Endothelial cell of umbilical vein (primary cell): ENCODE measurements around the gene NBEA. TPM values are rescaled to one million over a fixed set of nuclear protein-coding genes. Genes with fewer than 3 reads are reported as not detected.

Experiments
- BruUV-seq: library from RNA; stranded (reverse); fragments of 400-500 nt; replicated peaks from 2 replicates; lab custom pipeline; 2021; lab: Mats Ljungman, UMichigan
- CTCF ChIA-PET: fragments of 300-600, 350-600 bp; sonication (Branson Sonifier 250); formaldehyde crosslinking; loops from one replicate; lab custom pipeline; 2021; ENCODE audit warnings: antibody characterized with exemption, inconsistent platforms; lab: Charles Lee
- POLR2A ChIA-PET: fragments of 300-600, 350-600 bp; sonication (Branson Sonifier 250); formaldehyde crosslinking; loops from one replicate; lab custom pipeline; 2021; ENCODE audit warnings: antibody characterized with exemption, inconsistent platforms; lab: Charles Lee
- DNase-seq: peaks from one replicate; pipeline ENCODE4 v3.0.0-alpha.2; 2011; ENCODE audit warnings: low read depth, low spot score
- FAIRE-seq: peaks from 2 replicates; lab custom pipeline; 2011; peaks lifted over from hg19 to GRCh38; lab: Jason Lieb, UNC
- H2AFZ ChIP-seq: 2 replicates; pipeline ENCODE4 v1.6.0; 2012; ENCODE audit warnings: low read depth, low read length, control low read depth, inconsistent platforms
- H3K27ac ChIP-seq: 2 replicates; pipeline ENCODE4 v1.5.1; 2011; ENCODE audit warnings: low read depth, mild to moderate bottlenecking, control low read depth, low read length, moderate library complexity; ENCODE audit not compliant: insufficient read depth
- H3K27me3 ChIP-seq, 2 experiments: 2 replicates each; pipeline versions ENCODE4 v1.6.0 to v1.6.1; 2011; ENCODE audit warnings: low read length in 2 of 2, mixed read lengths in 1 of 2; ENCODE audit not compliant: control insufficient read depth in 2 of 2, insufficient read depth in 2 of 2
- H3K36me3 ChIP-seq, 2 experiments: 2 replicates in 1 of 2; 3 replicates in 1 of 2; pipeline ENCODE4 v1.5.1; 2011; ENCODE audit warnings: low read length in 2 of 2, mild to moderate bottlenecking in 1 of 2, moderate library complexity in 1 of 2; ENCODE audit not compliant: control insufficient read depth in 2 of 2, insufficient read depth in 2 of 2; ENCODE audit errors: extremely low read depth in 1 of 2
- H3K4me1 ChIP-seq: 3 replicates; pipeline ENCODE4 v1.5.1; 2011; ENCODE audit warnings: mild to moderate bottlenecking, low read length; ENCODE audit not compliant: control insufficient read depth, insufficient read depth; ENCODE audit errors: extremely low read depth
- H3K4me2 ChIP-seq: 2 replicates; pipeline ENCODE4 v1.6.1; 2011; ENCODE audit warnings: low read length, control low read depth, mixed read lengths; ENCODE audit not compliant: insufficient read depth
- H3K4me3 ChIP-seq, 3 experiments: fragments of 200-600 bp in 1 of 3; sonication (generic), shearing (Covaris generic) in 1 of 3; replicated peaks in 1 of 3; 2 replicates each; pipeline ENCODE4 v1.5.1; 2011 to 2016; ENCODE audit warnings: control low read depth in 3 of 3, low read length in 3 of 3, mild to moderate bottlenecking in 2 of 3, inconsistent platforms in 1 of 3, low read depth in 1 of 3, moderate library complexity in 1 of 3; ENCODE audit not compliant: insufficient read depth in 1 of 3
- H3K79me2 ChIP-seq: 2 replicates; pipeline ENCODE4 v1.6.0; 2012; ENCODE audit warnings: low read length, inconsistent platforms; ENCODE audit not compliant: control insufficient read depth, insufficient read depth
- H3K9ac ChIP-seq: replicated peaks from 2 replicates; pipeline ENCODE3; 2011; ENCODE audit warnings: low read length, control low read depth; ENCODE audit not compliant: insufficient read depth; ENCODE audit errors: extremely low read depth
- H3K9me1 ChIP-seq: replicated peaks from 3 replicates; pipeline ENCODE4 v1.6.0; 2011; ENCODE audit warnings: mild to moderate bottlenecking, low read length; ENCODE audit not compliant: control insufficient read depth, insufficient read depth; ENCODE audit errors: extremely low read depth
- H3K9me3 ChIP-seq: replicated peaks from 2 replicates; pipeline ENCODE4 v1.5.1; 2012; ENCODE audit warnings: low read length, inconsistent platforms; ENCODE audit not compliant: control insufficient read depth, insufficient read depth
- H4K20me1 ChIP-seq: replicated peaks from 2 replicates; pipeline ENCODE3; 2011; ENCODE audit warnings: mild to moderate bottlenecking, low read length; ENCODE audit not compliant: control insufficient read depth, insufficient read depth; ENCODE audit errors: extremely low read depth
- CTCF ChIP-seq, 2 donors: IDR thresholded peaks; 1 replicate in 1 of 2; 2 replicates in 1 of 2; pipeline ENCODE4 v1.5.1; 2011; ENCODE audit warnings: low read length in 2 of 2, mild to moderate bottlenecking in 2 of 2, moderate library complexity in 2 of 2, control low read depth in 1 of 2, inconsistent platforms in 1 of 2, low read depth in 1 of 2; ENCODE audit not compliant: insufficient read depth in 1 of 2; ENCODE audit errors: extremely low read depth in 1 of 2
- EZH2 ChIP-seq: IDR thresholded peaks from 2 replicates; pipeline ENCODE4 v1.6.1; 2012; ENCODE audit warnings: borderline replicate concordance, low read depth, mild to moderate bottlenecking, moderate library complexity, low read length, inconsistent platforms; ENCODE audit not compliant: severe bottlenecking
- FOS ChIP-seq: IDR thresholded peaks from 2 replicates; pipeline ENCODE4 v1.6.1; 2011; ENCODE audit warnings: mild to moderate bottlenecking, low read length, moderate library complexity, borderline replicate concordance; ENCODE audit not compliant: insufficient read depth
- GATA2 ChIP-seq: IDR thresholded peaks from 2 replicates; pipeline ENCODE4 v1.7.0; 2011; ENCODE audit warnings: low read depth, mild to moderate bottlenecking, moderate library complexity, mixed read lengths, low read length; ENCODE audit not compliant: insufficient read length, insufficient read depth
- JUN ChIP-seq: IDR thresholded peaks from 2 replicates; pipeline ENCODE4 v1.6.1; 2011; ENCODE audit warnings: borderline replicate concordance, low read depth; ENCODE audit not compliant: insufficient read length, insufficient read depth
- MAX ChIP-seq: IDR thresholded peaks from 2 replicates; pipeline ENCODE4 v1.6.1; 2011; ENCODE audit not compliant: insufficient read depth, insufficient read length
- MYC ChIP-seq: IDR thresholded peaks from one replicate; pipeline ENCODE4 v1.6.1; 2011; ENCODE audit warnings: mild to moderate bottlenecking, low read depth, low read length
- POLR2A ChIP-seq: IDR thresholded peaks from 2 replicates; pipeline ENCODE4 v1.6.1; 2012; ENCODE audit warnings: low read depth, mild to moderate bottlenecking, control low read depth, low read length
- POLR2AphosphoS5 ChIP-seq: IDR thresholded peaks from 2 replicates; pipeline ENCODE4 v1.6.1; 2012; ENCODE audit warnings: low read depth, mild to moderate bottlenecking, control low read depth, low read length, moderate library complexity; ENCODE audit not compliant: insufficient read depth
- dilution Hi-C: fragments of 300-500 bp; cut with MboI; formaldehyde crosslinking; loops from one replicate; pipeline ENCODE4 v1.15.0; 2019; ENCODE audit warnings: low sequenced_read_pairs; ENCODE audit not compliant: extremely low pct_ligation_motif_present
- intact Hi-C: fragments of 100-400 bp; cut with micrococcal nuclease; formaldehyde crosslinking; loops from one replicate; pipeline ENCODE4 v1.10.0; 2022
- polyA plus RNA-seq, 4 experiments: library from polyadenylated mRNA; depleted of rRNA in 3 of 4; stranded (reverse) in 3 of 4; unstranded in 1 of 4; fragments of >200 nt; gene quantifications; 2 replicates each; pipeline versions ENCODE4 v1.2.1 to v1.2.3, GENCODE V29; 2011 to 2012; ENCODE audit warnings: missing spikeins in 1 of 4
- total RNA-seq: library from RNA; stranded (reverse); gene quantifications from 2 replicates; pipeline ENCODE4 v1.2.3, GENCODE V29; 2021

NBEA gene
- total and polyA plus RNA-seq, 2 donors (not counting 3 experiments of a cell fraction or from before 2014, with no cell fraction given), result 3.0 to 4.8 TPM

GRCh38 chr13:35468195-35468594 lies 526.1 kb downstream of the NBEA start:
- Histone ChIP-seq H3K4me1 (peaks cover 4% of the 10 kb centered on the region), H3K36me3 (no peaks in the 10 kb centered on the region), H3K9ac (no peak overlapping the region), H2AFZ (no peak overlapping the region), H3K27me3 (no peaks in the 10 kb centered on the region), H3K4me3 (no peak overlapping the region), H3K4me2 (no peak overlapping the region), H4K20me1 (no peaks in the 10 kb centered on the region), H3K9me3 (no peaks in the 10 kb centered on the region), H3K79me2 (no peaks in the 10 kb centered on the region), H3K27ac (no peak overlapping the region), H3K9me1 (no peaks in the 10 kb centered on the region)
- DNase-seq (no peak), FAIRE-seq (no peak)
- ChIA-PET CTCF (no interaction called here), POLR2A (no interaction called here)
- no TSS peak for BruUV-seq
- TF ChIP-seq MYC (no peak), FOS (no peak), POLR2A (no peak), JUN (no peak), GATA2 (no peak), CTCF (IDR thresholded peaks at IDR 0.05; ENCODE audit: extremely low read depth in 1 of 2, insufficient read depth in 1 of 2, low read depth in 1 of 2, low read length in 2 of 2) (no peak), EZH2 (no peak), POLR2AphosphoS5 (no peak), MAX (no peak)
- intact Hi-C loops, result no loop called here
- dilution Hi-C loops, result no loop called here
